Hematopoietic multipotent progenitor cell (in vitro differentiated cells): ENCODE results near the gene P3H3. TPM values are rescaled to one million over a fixed set of nuclear protein-coding genes. Genes with fewer than 3 reads are reported as not detected.

Experiments used
- DNase-seq, 3 donors: peaks; one replicate each; pipeline ENCODE4 v3.0.0-alpha.2; 2011 to 2015; ENCODE audit warnings: low read depth in 2 of 3, low spot score in 2 of 3
- total RNA-seq: library from RNA; depleted of rRNA; stranded (reverse); fragments of >200 nt; gene quantifications from one replicate; pipeline ENCODE4 v1.2.3, GENCODE V29; 2012

Gene P3H3
- total RNA-seq, 1 donor = 13.2 TPM

- no peak for DNase-seq
These were observed 13.9 kb downstream of the P3H3 start for GRCh38 chr12:6842075-6842474.

DNA sequence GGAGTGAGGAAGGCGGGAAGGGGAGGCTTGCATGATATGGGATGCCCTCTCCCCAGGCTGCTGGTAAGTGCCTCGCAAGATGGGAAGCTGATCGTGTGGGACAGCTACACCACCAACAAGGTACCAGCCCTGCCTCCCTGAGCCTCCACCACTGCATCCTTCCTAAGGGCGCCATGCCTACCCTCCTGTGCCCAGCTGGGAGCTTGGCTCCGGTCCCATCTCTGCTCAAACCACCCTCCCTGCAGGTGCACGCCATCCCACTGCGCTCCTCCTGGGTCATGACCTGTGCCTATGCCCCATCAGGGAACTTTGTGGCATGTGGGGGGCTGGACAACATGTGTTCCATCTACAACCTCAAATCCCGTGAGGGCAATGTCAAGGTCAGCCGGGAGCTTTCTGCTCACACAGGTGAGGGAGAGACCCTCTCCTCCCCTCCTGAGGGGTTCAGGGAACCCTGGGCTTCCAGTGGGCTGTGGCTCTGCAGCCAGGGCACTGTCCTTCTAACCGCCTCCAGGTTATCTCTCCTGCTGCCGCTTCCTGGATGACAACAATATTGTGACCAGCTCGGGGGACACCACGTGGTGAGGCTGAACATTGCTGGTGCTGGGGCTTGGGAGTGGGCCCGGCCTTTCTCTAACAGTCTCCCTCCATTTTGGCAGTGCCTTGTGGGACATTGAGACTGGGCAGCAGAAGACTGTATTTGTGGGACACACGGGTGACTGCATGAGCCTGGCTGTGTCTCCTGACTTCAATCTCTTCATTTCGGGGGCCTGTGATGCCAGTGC lies 15.1 kb downstream of the P3H3 start:
- no peak for DNase-seq

DNA sequence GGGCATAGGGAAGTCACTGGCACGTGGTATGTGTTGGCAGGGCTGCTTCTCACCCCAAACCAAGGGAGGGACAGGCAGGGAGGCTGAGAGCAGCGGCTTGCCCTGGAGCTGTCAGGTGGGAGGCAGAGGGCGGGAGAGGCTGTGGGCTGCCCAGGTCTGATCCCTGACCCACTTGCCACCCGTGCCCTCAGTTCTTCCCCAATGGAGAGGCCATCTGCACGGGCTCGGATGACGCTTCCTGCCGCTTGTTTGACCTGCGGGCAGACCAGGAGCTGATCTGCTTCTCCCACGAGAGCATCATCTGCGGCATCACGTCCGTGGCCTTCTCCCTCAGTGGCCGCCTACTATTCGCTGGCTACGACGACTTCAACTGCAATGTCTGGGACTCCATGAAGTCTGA lies 17.2 kb downstream of the P3H3 start:
- no peak for DNase-seq

GRCh38 chr12:6846316-6846869 lies 18.2 kb downstream of the P3H3 start:
- no peak for DNase-seq

- no peak for DNase-seq
These were observed 19.5 kb downstream of the P3H3 start for GRCh38 chr12:6847676-6848075.

DNA sequence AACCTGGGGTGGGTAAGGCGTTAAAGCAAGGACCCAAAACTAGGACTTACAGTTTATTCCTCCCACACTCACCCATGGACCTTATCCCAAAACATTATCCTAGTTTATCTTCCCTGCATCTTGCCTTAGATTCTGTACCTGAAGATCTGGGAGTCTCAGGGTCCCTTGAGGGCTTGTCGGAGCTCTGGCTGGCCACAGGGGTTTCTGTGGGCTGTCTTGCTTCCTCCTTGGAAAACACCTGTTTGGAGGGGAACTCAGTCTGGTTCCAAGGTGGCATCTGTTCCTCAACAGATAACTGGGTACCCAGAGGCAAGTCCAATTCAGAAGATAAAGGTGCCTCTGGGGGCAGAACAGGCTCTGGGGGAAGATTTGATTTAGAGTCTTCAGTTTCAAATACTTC lies 21.2 kb downstream of the P3H3 start:
- DNase-seq = no peak

GRCh38 chr12:6849976-6850560 lies 21.9 kb downstream of the P3H3 start:
- DNase-seq = no peak

- no peak for DNase-seq
These were observed 22.6 kb downstream of the P3H3 start for GRCh38 chr12:6850796-6851152.

GRCh38 chr12:6851153-6851920 lies 23.1 kb downstream of the P3H3 start, which contains the start of gene CDCA3:
Gene CDCA3 (minus strand): TSS chr12:6851286. CDS start chr12:6850952, 334 bp downstream.
- DNase-seq = peak; percentile 78 to 99 (median 95)

DNA sequence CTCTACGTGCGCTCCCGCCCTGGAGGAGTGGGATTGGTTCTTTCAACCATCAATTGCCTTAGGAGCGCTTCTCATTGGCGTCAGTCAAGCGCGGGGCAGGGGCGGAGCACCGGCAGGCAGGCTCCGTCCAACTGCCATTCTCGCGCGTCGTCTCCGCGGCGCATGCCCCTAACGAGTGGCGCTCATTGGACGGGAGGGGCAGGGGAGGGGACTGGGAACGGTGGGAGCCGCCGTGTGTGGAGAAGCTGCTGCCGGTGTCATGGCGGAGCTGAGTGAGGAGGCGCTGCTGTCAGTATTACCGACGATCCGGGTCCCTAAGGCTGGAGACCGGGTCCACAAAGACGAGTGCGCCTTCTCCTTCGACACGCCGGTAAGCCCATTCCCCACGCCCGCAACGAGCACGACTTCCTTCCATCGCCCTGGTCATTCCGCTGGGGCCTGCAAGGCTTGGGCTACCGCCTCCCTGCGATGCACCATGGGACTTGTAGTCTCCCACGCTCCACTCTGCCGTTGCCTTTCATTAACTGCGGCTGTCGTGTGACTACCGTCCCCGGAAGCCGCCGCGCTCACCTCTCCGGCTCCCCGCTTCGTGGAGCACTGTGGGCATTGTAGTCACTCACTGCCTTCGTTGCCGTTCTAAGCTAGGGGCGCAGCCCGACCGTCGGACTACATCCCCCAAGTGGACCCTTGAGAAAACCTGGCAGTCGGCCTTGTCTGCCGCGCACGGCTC lies 23.9 kb downstream of the P3H3 start, which contains the start of gene USP5:
Gene USP5 (plus strand): TSS at position 230 of the 730 bp plus-strand sequence. CDS start 30 bp downstream, at position 260.
- peak; percentile 96 to 100 (median 99) for DNase-seq

GRCh38 chr12:6852651-6853354 lies 24.6 kb downstream of the P3H3 start:
- DNase-seq = peak in 1 of 3 donors; percentile 83

DNA sequence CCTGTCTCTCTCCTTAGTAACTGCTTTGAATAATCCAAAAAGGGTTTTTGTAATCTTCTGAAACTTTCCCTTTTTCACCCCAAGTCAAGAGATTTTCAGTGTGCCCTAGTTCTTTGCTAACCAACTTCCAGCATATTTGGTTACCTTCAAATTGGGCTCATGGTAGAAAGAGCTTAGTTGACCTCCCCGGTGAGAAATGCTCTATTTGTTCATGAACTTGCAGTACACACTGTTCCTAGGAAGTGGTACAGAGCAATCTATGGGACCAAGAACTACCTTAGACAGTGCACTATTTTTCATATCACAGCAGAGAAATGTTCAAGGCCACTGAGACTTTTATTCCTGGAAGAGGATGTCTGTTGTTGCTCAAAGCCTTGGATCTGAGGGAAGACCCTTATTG lies 25.4 kb downstream of the P3H3 start:
- no peak for DNase-seq

GRCh38 chr12:6854036-6854435 lies 25.8 kb downstream of the P3H3 start:
- no peak for DNase-seq

DNA sequence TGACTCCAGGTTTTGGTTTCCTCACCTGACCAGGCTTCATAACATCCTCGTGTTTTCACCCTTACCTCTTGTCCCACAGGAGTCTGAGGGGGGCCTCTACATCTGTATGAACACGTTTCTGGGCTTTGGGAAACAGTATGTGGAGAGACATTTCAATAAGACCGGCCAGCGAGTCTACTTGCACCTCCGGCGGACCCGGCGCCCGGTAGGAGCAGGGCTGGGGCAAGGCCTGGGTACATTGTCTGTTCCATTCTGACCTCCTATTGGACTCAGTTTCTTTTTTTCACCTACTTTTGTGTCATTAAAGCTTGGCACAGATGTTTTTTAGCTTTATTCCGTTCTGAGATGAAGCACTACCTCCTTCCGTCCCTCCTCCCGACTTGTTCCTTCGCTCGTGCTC lies 27.1 kb downstream of the P3H3 start:
- DNase-seq = no peak

DNA sequence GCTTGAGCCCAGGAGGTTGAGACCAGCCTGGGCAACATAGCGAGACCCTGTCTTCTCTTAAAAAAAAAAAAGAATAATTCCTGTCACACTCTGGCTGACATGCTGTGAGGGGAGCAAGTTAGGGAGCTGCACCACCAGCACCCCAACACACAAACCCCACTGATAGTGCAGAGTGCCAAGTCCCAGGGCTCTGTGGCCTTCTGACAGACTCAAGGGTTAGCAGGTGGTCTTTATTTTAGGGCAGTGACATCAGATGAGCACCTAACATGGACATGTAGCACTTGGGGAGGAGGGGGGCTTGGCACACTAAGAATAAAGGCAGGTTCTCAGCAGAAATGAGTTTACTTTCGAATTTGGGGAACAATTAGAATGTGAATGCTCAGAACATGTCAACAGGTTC lies 30.6 kb downstream of the P3H3 start:
- no peak for DNase-seq

DNA sequence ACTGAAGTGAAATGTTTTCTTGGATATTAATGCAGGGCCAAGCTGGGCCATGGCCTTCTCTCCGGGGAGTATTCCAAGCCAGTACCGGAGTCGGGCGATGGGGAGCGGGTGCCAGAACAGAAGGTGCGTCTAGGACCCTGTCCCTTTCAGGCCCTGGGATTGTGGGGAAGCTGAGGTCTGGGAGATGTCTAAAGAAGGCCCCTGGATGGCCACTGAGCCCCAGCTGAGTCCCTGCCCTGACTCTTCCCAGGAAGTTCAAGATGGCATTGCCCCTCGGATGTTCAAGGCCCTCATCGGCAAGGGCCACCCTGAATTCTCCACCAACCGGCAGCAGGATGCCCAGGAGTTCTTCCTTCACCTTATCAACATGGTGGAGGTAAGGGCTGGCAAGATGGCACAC lies 31.9 kb downstream of the P3H3 start:
- DNase-seq = no peak

GRCh38 chr12:6860942-6861341 lies 32.7 kb downstream of the P3H3 start:
- DNase-seq = no peak

- DNase-seq = no peak
These were observed 33.2 kb downstream of the P3H3 start for GRCh38 chr12:6861391-6861790.

DNA sequence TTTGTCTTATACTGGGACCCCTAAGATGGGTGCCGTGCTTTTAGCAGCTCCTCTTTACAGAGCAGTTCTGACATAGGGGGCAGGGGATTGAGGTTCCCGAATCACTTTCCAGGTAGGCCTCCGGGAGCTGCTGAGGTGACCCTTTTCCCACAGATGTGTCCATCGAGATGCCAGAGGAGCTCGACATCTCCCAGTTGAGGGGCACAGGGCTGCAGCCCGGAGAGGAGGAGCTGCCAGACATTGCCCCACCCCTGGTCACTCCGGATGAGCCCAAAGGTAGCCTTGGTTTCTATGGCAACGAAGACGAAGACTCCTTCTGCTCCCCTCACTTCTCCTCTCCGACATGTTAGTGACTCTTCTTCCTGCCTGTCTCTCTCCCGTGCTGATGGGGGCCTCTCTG lies 34.8 kb downstream of the P3H3 start:
- no peak for DNase-seq
